GM23338 (cell line): Measurements from ENCODE around the gene GJA10. TPM values are rescaled to one million over a fixed set of nuclear protein-coding genes. Genes with fewer than 3 reads are reported as not detected.

Source experiments
- ATAC-seq: fragments of 200-7000 bp; cut with Tn5 transposase; 3 replicates; pipeline ENCODE4 v1.9.1; 2020
- DNase-seq: peaks from one replicate; pipeline ENCODE4 v3.0.0-alpha.2; 2015; ENCODE audit warnings: low spot score
- H2AFZ ChIP-seq: fragments of 200-600 bp; sonication (generic); 2 replicates; pipeline ENCODE4 v1.8.0; 2016; ENCODE audit warnings: antibody characterized with exemption, mild to moderate bottlenecking, moderate library complexity
- H3F3A ChIP-seq: fragments of 200-600 bp; sonication (generic); replicated peaks from 2 replicates; pipeline ENCODE4 v1.8.0; 2017; ENCODE audit warnings: antibody characterized with exemption, mixed run types, low read depth
- H3K27ac ChIP-seq: fragments of 200-600 bp; sonication (generic); 2 replicates; pipeline ENCODE4 v1.6.1; 2016; ENCODE audit warnings: low read depth
- H3K27me3 ChIP-seq: fragments of 200-600 bp; sonication (generic); 2 replicates; pipeline ENCODE4 v1.8.0; 2016; ENCODE audit warnings: mild to moderate bottlenecking, mixed run types, moderate library complexity; ENCODE audit not compliant: insufficient read depth
- H3K36me3 ChIP-seq: fragments of 200-600 bp; sonication (generic); 2 replicates; pipeline ENCODE4 v1.8.0; 2016; ENCODE audit warnings: mild to moderate bottlenecking; ENCODE audit not compliant: insufficient read depth
- H3K4me1 ChIP-seq: fragments of 200-600 bp; sonication (generic); 2 replicates; pipeline ENCODE4 v1.8.0; 2016; ENCODE audit warnings: mild to moderate bottlenecking, moderate library complexity; ENCODE audit not compliant: insufficient read depth
- H3K4me2 ChIP-seq: fragments of 200-600 bp; sonication (generic); 2 replicates; pipeline ENCODE4 v1.7.1; 2017; ENCODE audit warnings: mixed run types
- H3K4me3 ChIP-seq: fragments of 200-600 bp; sonication (generic); 2 replicates; pipeline ENCODE4 v1.6.1; 2016; ENCODE audit warnings: mixed run types
- H3K79me2 ChIP-seq: fragments of 200-600 bp; sonication (generic); replicated peaks from 2 replicates; pipeline ENCODE4 v1.8.0; 2017; ENCODE audit warnings: mild to moderate bottlenecking; ENCODE audit not compliant: insufficient read depth
- H3K9me2 ChIP-seq: fragments of 200-600 bp; sonication (generic); 2 replicates; pipeline ENCODE4 v1.8.0; 2017; ENCODE audit not compliant: insufficient read depth
- H4K20me1 ChIP-seq: fragments of 200-600 bp; sonication (generic); replicated peaks from 2 replicates; pipeline ENCODE4 v1.8.0; 2017; ENCODE audit warnings: mild to moderate bottlenecking; ENCODE audit not compliant: insufficient read depth
- H3K27ac Mint-ChIP-seq: 2 replicates; pipeline ENCODE4 v1.8.0; 2020; ENCODE audit warnings: inconsistent platforms, mild to moderate bottlenecking, moderate library complexity, mixed read lengths
- H3K27me3 Mint-ChIP-seq: 3 replicates; pipeline ENCODE4 v1.8.0; 2022; ENCODE audit warnings: low read depth, mild to moderate bottlenecking, moderate library complexity, mixed read lengths, inconsistent platforms; ENCODE audit not compliant: insufficient read depth, poor library complexity
- H3K36me3 Mint-ChIP-seq: 3 replicates; pipeline ENCODE4 v1.8.0; 2021; ENCODE audit warnings: low read depth, mild to moderate bottlenecking, inconsistent platforms, moderate library complexity, mixed read lengths
- H3K4me1 Mint-ChIP-seq: 3 replicates; pipeline ENCODE4 v1.8.0; 2020; ENCODE audit warnings: mild to moderate bottlenecking, inconsistent platforms, mixed read lengths
- H3K4me3 Mint-ChIP-seq: 3 replicates; pipeline ENCODE4 v1.8.0; 2021; ENCODE audit warnings: moderate library complexity, mild to moderate bottlenecking, inconsistent platforms, mixed read lengths
- H3K9me3 Mint-ChIP-seq: 3 replicates; pipeline ENCODE4 v1.8.0; 2020; ENCODE audit warnings: moderate library complexity, mild to moderate bottlenecking, inconsistent platforms, mixed read lengths
- CREB1 ChIP-seq: fragments of 250-450 bp; sonication (Bioruptor Pico); IDR thresholded peaks from 2 replicates; pipeline ENCODE4 v1.5.0; 2020; ENCODE audit warnings: low read depth, mild to moderate bottlenecking, moderate library complexity
- EZH2 ChIP-seq: fragments of 200-600 bp; sonication (generic); IDR thresholded peaks from one replicate; pipeline ENCODE4 v1.8.0; 2017; ENCODE audit warnings: antibody characterized with exemption, mild to moderate bottlenecking, low read depth; ENCODE audit not compliant: unreplicated experiment
- EZH2phosphoT487 ChIP-seq: fragments of 200-600 bp; sonication (generic); IDR thresholded peaks from one replicate; pipeline ENCODE4 v1.8.1; 2018; ENCODE audit warnings: antibody characterized with exemption; ENCODE audit not compliant: unreplicated experiment
- JUNB ChIP-seq: IDR thresholded peaks from one replicate; pipeline ENCODE4 v1.6.1; 2016; ENCODE audit warnings: antibody characterized with exemption; ENCODE audit not compliant: unreplicated experiment
- NANOG ChIP-seq: IDR thresholded peaks from 2 replicates; pipeline ENCODE4 v1.6.1; 2016; ENCODE audit warnings: antibody characterized with exemption, borderline replicate concordance
- POLR2AphosphoS5 ChIP-seq: IDR thresholded peaks from 2 replicates; pipeline ENCODE4 v1.6.1; 2016; ENCODE audit warnings: antibody characterized with exemption, low read depth
- REST ChIP-seq: IDR thresholded peaks from one replicate; pipeline ENCODE4 v1.6.1; 2018; ENCODE audit warnings: antibody characterized with exemption; ENCODE audit not compliant: unreplicated experiment
- STAT1 ChIP-seq: IDR thresholded peaks from one replicate; pipeline ENCODE4 v1.6.1; 2016; ENCODE audit warnings: antibody characterized with exemption; ENCODE audit not compliant: unreplicated experiment
- ZNF114 ChIP-seq: fragments of 250-450 bp; sonication (Bioruptor Pico); IDR thresholded peaks from 2 replicates; pipeline ENCODE4 v1.5.0; 2020; ENCODE audit warnings: mild to moderate bottlenecking, moderate library complexity
- ZNF331 ChIP-seq: fragments of 250-450 bp; sonication (Bioruptor Pico); IDR thresholded peaks from 2 replicates; pipeline ENCODE4 v1.5.0; 2020; ENCODE audit warnings: low read depth, mild to moderate bottlenecking, moderate library complexity
- ZNF462 ChIP-seq: fragments of 250-450 bp; sonication (Bioruptor Pico); IDR thresholded peaks from 2 replicates; pipeline ENCODE4 v1.5.0; 2020; ENCODE audit warnings: mild to moderate bottlenecking, moderate library complexity
- polyA plus RNA-seq: library from polyadenylated mRNA; unstranded; fragments of >200 nt; fragmentation: Nextera tagmentation; extraction: Ambion mirVana; gene quantifications from 2 replicates; pipeline ENCODE4 v1.2.1, GENCODE V29; 2016
- total RNA-seq: library from RNA; depleted of rRNA; stranded (reverse); fragments of >200 nt; shearing (Covaris generic); gene quantifications from 2 replicates; pipeline ENCODE4 v1.2.3, GENCODE V29; 2014
- TF ChIP-seq, protein P1 (sequence below): IDR thresholded peaks from 2 replicates; pipeline ENCODE4 v1.6.1; 2016; ENCODE audit warnings: antibody characterized with exemption
- TF ChIP-seq, protein P2 (sequence below), 2 experiments: fragments of 200-600 bp in 1 of 2; sonication (generic) in 1 of 2; conservative IDR thresholded peaks; 2 replicates each; pipeline versions ENCODE4 v1.5.1 to v1.6.1; 2016 to 2017; ENCODE audit warnings: antibody characterized with exemption in 2 of 2, low read depth in 2 of 2, mild to moderate bottlenecking in 2 of 2, moderate library complexity in 1 of 2

Gene GJA10
- total and polyA plus RNA-seq, 2 experiments from 2014 or later: not detected

DNA sequence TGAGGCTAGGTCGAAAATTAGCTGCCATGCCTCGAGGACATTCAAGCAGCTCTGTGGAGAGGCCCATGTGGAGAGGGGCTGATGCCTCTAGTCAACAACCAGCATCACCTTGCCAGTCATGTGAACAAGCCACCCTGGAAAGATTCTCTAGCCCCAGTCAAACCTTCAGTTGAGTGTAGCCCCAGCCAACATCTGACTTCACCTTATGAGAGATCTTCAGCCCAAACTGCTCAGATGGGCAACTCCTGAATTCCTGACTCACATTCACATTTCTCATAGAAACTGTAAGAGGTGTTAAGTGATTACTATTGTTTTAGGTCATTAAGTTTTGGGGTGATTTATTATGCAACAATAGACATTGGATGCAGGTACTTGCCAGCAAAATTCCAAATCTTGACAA is 44.9 kb downstream of the GJA10 start:
- H3K36me3 Mint-ChIP-seq: no peaks in the 10 kb centered on the region

More for the DNA sequence above, 44.9 kb downstream of the GJA10 start:
- Mint-ChIP-seq H3K27me3 (peaks cover 11% of the 10 kb centered on the region), H3K4me1 (peaks cover 7% of the 10 kb centered on the region), H3K27ac (no peak overlapping the region), H3K4me3 (no peak overlapping the region), H3K9me3 (no peaks in the 10 kb centered on the region; the same call in 2 of the 3 replicates)
- ATAC-seq (no peak), DNase-seq (no peak)
- no peaks in the 10 kb centered on the region for H3K9me2 ChIP-seq
- H3K27me3 ChIP-seq: no peaks in the 10 kb centered on the region
- no peaks in the 10 kb centered on the region for H4K20me1 ChIP-seq
- no peaks in the 10 kb centered on the region for H3K36me3 ChIP-seq
- H3K27ac ChIP-seq: no peak overlapping the region
- no peak overlapping the region for H3K4me3 ChIP-seq
- H3K79me2 ChIP-seq: no peaks in the 10 kb centered on the region
- no peak overlapping the region for H2AFZ ChIP-seq
- H3K4me1 ChIP-seq: no peaks in the 10 kb centered on the region
- no peak overlapping the region for H3K4me2 ChIP-seq
- no peaks in the 10 kb centered on the region; the same call in 1 of the 2 replicates for H3F3A ChIP-seq
- no peak for TF ChIP-seq ZNF114 (CRISPR knock-in tag)
- no peak for TF ChIP-seq REST
- TF ChIP-seq, protein P1, sequence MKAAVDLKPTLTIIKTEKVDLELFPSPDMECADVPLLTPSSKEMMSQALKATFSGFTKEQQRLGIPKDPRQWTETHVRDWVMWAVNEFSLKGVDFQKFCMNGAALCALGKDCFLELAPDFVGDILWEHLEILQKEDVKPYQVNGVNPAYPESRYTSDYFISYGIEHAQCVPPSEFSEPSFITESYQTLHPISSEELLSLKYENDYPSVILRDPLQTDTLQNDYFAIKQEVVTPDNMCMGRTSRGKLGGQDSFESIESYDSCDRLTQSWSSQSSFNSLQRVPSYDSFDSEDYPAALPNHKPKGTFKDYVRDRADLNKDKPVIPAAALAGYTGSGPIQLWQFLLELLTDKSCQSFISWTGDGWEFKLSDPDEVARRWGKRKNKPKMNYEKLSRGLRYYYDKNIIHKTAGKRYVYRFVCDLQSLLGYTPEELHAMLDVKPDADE: no peak
- TF ChIP-seq JUNB: no peak
- no peak for TF ChIP-seq EZH2
- TF ChIP-seq POLR2AphosphoS5: no peak
- TF ChIP-seq CREB1 (CRISPR knock-in tag): no peak
- TF ChIP-seq ZNF331 (CRISPR knock-in tag): no peak
- TF ChIP-seq, protein P2, sequence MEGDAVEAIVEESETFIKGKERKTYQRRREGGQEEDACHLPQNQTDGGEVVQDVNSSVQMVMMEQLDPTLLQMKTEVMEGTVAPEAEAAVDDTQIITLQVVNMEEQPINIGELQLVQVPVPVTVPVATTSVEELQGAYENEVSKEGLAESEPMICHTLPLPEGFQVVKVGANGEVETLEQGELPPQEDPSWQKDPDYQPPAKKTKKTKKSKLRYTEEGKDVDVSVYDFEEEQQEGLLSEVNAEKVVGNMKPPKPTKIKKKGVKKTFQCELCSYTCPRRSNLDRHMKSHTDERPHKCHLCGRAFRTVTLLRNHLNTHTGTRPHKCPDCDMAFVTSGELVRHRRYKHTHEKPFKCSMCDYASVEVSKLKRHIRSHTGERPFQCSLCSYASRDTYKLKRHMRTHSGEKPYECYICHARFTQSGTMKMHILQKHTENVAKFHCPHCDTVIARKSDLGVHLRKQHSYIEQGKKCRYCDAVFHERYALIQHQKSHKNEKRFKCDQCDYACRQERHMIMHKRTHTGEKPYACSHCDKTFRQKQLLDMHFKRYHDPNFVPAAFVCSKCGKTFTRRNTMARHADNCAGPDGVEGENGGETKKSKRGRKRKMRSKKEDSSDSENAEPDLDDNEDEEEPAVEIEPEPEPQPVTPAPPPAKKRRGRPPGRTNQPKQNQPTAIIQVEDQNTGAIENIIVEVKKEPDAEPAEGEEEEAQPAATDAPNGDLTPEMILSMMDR (conservative IDR thresholded peaks at IDR 0.05; ENCODE audit: low read depth in 2 of 2): no peak
- TF ChIP-seq NANOG: no peak
- TF ChIP-seq EZH2phosphoT487: no peak
- no peak for TF ChIP-seq STAT1
- TF ChIP-seq ZNF462 (CRISPR knock-in tag): no peak
